Midbrain (tissue), 1 donor: ENCODE measurements around the gene ZIC2.

Source experiments
- DNase-seq: peaks from one replicate; lab custom pipeline; 2025; lab: John Stamatoyannopoulos, UW

ZIC2 gene

GRCh38 chr13:99986741-99987140 is 5.2 kb downstream of the ZIC2 start:
- no peak for DNase-seq

- DNase-seq, result no peak
Observed at GRCh38 chr13:99987154-99988019, 5.8 kb downstream of the ZIC2 start.

DNA sequence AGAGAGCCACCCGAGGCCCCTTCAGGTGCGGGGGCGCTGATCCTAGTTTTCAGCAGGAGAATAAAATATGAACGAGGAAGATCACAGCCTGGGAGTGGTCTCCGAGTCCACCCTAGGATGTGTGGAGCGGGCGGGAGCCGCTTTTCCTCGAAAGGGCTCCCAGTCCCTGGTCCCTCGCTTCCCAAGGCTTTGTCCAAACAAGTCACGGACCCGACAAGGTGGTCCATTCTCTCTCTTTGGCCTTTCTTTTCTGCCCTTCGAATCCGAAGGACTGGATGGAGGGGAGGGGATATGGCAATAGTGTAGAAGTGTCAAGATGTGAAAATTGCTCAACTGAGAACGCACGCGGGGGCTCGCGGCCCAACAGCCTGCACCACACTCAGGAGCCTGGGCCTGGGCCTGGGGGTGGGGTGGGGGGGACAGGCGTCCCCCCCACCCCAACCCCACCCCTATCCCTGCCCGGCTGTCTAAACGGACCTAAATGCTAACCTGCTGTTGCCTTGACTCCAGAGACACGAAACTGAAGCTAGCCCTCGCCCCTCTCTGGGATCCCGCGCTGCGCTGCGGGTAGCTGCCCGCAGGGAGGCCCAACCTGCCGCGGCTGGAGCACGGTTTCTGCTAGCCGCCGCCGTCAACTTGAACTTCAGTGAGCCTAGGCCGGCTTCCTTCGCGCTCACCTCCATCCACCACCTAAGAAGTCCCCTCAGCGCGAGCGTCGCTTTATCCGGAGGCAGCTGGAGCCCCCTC is 7.1 kb downstream of the ZIC2 start:
- no peak for DNase-seq

DNA sequence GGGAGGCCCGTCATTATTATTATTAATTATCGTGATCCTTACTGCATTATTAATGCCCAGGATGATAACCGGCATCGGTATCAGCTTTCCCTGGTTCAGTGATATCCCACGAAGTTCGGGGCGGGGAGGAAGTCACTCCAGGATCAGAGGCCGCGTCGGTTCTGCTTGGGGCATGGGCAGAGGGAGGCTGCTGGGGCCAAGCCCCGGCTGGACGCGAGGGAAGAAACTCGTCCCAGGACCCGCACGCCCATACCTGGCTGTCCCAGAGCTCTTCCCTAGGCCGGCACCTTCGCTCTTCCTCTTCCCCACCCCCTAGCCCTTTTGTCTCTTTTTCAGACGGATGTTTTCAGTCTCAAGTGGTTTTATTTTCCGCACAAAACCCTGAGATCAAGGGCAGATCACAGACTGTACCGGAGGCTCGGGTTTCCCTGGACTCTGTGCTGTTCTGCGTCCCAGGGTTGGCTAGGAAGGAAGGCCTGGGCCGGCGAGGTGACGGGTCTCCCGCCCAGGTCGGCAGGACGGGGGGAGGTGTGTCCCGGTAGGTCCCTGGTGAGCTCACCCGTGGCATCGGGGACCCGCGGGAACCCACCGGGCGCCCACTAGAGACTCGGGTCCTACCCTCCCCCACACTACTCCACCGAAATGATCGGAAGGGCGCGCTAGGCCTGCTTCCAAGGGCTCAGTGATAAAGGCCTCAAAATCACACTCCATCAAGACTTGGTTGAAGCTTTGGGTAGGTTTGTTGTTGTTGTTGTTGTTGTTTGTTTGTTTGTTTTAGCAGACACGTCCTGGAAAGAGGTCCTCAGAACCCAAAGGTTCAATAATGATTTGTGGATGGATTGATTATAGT is 7.9 kb downstream of the ZIC2 start:
- DNase-seq, result no peak

DNA sequence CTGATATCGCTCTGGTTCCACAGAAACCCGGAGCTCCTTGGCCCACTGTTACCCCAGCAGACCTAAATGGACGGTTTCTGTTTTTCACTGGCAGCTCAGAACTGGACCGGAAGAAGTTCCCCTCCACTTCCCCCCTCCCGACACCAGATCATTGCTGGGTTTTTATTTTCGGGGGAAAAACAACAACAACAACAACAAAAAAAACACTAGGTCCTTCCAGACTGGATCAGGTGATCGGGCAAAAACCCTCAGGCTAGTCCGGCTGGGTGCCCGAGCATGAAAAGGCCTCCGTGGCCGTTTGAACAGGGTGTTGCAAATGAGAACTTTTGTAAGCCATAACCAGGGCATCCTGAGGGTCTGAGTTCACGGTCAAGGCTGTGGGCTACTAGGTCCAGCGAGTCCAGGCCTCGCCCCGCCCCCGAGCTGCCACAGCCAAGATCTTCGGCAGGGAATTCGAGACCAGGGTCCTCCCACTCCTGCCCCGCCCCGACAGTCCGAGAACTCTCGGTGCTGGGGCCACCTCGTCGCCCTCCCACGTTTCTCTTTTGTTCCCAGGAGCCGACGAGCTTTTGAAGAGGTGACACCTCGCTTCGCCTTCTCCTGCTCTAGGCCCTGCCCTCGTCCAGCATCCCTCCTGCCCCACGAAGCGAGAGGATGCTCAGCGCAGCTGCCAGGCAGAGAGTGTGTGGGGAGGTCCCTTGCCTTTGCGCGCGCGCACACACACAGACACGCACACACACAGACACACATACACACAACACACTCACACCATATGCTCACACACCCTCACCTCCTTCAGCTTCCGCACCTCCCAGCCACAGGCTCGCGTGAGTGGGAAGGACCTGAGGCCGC is 8.8 kb downstream of the ZIC2 start:
- no peak for DNase-seq

GRCh38 chr13:99991013-99991827 is 9.6 kb downstream of the ZIC2 start:
- DNase-seq, result no peak

DNA sequence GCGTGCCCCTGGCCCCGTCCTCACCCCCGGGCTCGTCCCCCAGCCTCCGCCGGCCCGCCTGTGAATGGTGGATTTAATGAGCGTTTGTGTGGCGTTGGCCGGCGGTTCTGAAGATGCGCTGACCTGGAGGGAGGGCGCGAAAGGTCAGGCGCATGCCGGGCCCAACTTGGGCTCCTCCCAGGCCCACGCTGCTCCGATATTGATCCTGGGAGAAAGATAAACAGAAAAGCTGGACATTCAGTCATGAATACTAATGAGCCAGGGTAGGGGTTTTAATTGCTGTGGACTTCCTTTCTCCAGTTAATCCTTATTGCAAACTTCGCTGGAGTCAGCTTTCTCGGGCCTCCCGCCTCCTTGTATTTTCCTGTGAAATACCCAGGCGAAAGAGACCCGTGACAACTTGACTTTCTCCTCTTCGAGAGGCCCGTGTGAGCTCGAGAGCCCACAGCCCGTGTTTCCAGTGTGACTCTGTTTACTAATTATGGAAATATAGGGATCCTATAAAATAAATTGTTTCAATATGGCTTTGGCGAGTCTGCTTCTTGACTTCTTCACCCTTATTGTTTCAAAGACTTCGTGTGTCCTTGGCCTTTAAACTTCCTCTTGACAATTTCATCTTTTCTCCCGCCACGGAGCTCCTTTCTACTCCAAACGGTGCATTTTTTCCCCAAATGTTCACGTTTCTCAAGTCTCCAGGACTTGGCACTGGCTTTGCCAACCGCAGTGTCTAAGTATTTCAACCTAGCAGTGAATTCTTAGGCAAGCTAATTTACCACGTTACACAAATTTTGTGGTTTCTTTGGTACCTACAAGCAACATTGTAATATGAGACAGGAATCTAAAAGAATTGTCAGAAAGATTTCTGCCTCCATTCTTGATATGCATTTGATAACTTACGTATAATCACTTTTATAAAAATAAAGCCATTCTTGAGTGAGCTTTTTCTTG is 10.5 kb downstream of the ZIC2 start:
- no peak for DNase-seq

GRCh38 chr13:99992949-99993351 is 11.4 kb downstream of the ZIC2 start:
- DNase-seq, result no peak

DNA sequence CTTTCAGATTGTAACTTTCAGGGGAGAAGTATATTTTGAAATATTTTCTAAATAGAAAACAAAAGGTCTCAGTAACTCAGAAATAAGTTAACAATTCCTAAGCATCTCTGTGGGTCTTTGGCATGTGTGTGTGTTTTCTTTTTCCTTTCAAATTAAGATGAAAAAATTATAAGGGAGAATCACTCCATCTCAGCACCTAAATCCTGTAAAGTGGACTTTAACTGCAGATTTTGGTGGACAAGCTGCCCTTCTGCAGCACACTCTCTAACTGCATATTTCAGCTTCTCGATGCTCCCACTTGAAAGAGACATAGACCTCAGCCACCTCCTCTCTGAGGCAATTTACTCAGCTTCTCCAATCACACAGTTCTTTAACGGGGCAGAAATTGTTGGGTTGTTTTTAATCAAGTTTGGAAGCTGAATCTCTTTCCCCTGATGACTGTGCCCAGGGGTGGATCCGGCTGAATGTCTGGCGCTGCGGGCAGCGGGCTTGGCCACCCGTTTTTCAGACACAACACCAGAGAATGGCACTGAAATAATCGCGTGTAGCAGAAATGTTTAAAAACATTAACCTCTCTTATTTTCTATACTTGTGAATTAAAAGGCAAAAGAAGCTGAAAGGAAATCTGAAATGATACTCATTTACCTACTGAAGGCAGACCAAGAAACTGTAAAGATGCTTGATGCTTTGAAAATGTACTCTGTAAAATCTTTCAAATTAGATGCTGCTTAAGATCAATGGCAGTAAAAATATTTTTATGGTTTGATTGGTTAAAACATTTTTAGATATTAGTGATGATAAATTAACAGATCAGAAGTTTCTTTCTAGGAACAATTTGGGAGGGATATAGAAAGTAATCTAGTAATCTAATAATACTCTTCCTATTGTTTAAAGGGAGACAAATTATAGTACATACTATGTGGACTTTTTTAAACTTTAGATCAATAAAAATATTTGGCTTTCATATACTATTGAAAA is 12.4 kb downstream of the ZIC2 start:
- no peak for DNase-seq

- DNase-seq, result no peak
Observed at GRCh38 chr13:99994638-99995020, 13.0 kb downstream of the ZIC2 start.

GRCh38 chr13:99995104-99995588 is 13.6 kb downstream of the ZIC2 start:
- DNase-seq, result no peak

- no peak for DNase-seq
Observed at GRCh38 chr13:99995589-99996380, 14.2 kb downstream of the ZIC2 start.

GRCh38 chr13:99996381-99996973 is 14.9 kb downstream of the ZIC2 start:
- no peak for DNase-seq

- no peak for DNase-seq
Observed at GRCh38 chr13:99997702-99998214, 16.2 kb downstream of the ZIC2 start.

DNA sequence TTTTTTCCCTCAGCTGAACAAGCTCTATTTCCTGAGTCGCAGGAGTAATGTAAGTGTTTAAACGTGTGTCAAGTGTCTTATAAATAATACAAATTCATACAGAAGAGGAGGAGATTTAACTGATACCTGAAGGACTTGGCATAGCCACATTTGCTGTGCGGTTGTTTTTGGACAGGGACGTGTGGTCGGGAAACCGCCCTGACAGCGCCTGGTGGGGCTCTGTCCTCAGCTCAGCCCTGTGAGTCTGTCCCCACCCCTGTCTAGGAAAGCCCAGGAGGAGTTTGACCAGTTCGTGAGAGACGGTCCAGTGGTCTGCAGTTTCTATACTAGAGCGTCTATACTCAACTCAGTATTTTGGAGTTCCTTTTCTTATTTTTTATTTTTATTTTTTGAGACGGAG is 16.7 kb downstream of the ZIC2 start:
- no peak for DNase-seq

- no peak for DNase-seq
Observed at GRCh38 chr13:100014621-100015020, 33.0 kb downstream of the ZIC2 start.
